CD4-positive, alpha-beta T cell treated with Interleukin-6 at 100 ng/mL for 8 hours (primary cell): ENCODE results near the gene RAB18.
"Not testable (repeated sequence)": the region's sequence is repeated elsewhere in the genome, so short reads cannot be mapped to it uniquely, and the experiment has no call there.

Experiments used
- DNase-seq: peaks from one replicate; pipeline ENCODE4 v3.0.0-alpha.2; 2020; ENCODE audit warnings: mixed read lengths, low spot score

The RAB18 gene

DNA sequence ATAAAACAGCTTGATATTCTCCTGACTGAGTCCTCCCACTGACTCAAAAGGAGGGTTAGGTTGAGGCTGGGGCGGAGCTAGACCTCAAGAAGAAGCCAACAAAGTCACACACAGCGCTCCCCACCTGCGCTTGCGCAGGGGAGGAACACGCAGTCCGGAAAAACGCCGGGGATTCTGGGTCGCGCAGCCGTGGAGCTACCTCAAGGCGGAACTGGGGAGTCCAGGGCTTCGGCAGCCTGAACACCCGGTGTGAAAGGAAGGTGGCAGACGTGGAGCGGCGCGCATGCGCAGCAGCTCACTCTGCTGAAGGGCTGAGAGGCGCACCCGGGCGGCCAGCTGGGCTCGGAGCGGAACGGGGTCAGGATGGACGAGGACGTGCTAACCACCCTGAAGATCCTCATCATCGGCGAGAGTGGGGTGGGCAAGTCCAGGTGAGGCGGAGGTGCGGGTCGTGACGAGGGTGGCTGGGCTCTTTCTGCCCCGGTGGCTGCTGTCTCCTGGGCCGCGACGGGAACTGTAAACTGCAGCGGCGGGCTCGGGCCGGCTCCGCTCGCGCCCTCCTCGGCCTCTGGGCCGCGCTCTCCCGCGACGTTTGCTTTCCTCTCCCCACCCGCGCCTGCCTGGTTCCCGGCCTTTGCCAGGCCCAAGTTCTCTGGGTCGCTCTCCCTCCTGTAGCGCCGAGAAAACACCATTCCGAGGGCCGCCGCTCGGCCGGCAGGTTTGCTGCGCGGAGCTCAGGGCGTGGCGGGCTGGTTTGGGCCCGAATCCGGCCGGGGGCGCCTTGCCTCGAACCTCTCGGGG lies at the start of gene RAB18:
Gene RAB18 (plus strand): TSS at position 298 of the 801 bp plus-strand sequence. CDS start 66 bp downstream, at position 364.
- DNase-seq, result peak; percentile 99

DNA sequence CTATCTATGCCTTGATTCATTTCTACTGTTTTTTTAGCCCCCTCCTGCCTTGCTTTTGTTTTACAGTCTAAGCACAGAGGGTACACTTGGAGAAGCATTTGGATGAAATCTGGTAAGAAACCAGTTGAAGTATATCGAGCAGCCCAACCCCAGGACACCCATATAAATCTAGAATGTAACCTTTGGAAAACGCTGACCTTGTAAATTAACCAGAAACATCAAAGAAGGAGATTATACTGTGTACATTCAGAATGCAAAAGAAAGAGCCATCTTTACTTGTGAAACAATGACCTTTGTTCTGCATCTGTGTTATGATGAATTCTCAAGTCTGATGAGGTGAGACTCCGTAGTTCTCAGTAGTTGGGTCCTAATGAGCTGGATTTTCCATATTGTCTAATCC lies 49.3 kb upstream of the RAB18 start:
- DNase-seq, result no peak

DNA sequence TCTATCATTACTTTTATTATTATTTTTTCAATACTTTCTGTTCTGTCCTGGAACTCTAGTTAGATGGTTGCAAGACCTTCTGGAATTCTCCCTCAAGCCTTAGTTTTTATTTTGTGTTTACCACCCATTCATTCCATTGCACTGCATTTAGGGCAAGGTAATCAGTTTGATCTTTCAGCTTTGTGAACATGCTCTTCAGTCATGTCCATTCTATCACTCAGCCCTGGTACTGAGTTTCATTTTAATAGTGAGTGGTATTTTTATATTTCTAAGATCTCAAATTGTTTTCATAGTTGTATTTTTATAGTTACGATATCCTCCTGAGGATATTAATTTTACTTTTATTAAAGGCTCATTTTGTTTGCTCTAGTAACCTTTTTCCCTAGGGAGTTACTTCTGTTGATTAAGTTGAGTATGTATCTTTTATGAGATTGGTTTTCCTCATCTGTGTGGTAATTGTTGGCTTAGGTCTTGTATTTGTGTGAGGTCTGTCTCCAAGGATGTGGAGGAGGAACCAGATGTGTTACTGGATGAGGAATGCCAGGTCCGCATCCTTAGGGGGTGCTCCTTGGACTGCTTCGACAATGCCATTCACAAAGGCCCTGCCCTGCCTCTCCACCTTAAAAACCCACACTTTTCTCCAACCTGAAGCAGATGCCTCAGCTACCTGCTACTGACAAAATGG lies 46.7 kb upstream of the RAB18 start:
- no peak for DNase-seq

DNA sequence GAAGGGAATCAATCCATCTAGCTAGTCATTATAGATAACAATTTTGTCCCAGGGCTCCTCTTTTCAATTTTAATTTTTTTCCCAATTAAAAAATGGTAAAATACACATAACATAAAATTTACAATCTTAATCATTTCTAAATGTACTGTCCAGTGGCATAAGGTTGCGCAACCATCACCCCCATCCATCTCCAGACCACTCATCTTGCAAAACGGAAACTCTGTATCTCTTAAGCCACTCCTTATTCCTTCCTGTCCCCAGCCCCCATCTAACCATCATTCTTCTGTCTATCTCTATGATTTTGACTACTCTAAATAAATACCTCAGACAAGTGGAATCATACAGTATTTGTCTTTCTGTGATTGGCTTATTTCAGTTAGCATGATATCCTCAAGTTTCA lies 46.1 kb upstream of the RAB18 start:
- DNase-seq, result no peak

DNA sequence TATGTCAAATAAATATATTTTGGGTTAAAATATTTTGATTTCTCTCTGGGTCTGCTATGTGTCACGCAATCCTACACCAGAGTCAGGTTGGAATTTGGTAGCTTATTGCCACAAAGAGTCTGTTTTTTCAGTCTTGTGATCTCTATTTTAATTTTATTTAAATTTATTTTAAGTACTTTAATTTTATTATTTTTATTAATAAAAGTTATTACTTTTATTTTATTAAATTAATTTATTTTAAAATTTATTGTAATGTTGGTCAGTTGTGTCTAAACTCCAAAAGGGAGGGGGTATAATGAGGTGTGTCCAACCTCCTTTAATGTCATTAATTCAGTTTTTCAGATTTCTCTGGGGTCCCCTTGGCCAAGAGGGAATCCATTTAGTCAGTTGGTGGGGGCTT lies 42.8 kb upstream of the RAB18 start:
- no peak for DNase-seq

DNA sequence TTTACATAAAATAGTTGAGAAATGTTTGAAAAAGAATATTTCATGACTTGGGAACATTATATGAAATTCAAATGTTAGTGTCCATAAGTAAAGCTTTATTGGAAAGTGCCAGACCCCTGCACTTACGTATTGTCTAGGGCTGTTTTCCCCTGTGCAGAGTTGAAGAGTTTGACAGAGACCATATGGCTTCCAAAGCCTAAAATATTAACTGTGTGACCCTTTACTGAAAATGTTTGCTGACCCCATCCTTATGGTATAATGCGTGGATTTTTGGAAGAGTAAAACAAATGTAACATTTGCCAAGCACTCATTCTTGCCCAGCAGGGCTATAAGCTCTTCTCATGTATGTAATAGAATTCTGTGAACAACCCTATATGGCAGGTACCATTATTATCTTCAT lies 40.1 kb upstream of the RAB18 start:
- no peak for DNase-seq

DNA sequence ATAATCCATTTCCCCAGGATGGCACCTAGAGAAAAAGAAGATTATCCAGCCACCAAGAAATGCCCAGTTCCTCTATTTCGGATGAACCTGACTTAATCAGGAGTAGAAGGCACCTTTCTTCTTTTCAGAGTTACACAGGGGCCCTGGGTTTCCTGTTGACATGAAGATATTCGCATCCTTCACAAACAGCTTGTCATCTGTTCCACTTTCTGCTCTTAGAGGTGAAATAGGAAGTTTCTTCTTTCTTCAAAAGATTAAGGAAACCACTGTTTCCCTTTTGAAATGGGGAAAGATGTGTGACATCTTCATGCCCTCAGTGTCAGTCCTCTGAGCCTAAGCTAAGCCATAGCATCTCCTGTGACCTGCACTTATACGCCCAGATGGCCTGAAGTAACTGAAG lies 39.1 kb upstream of the RAB18 start:
- DNase-seq, result peak; percentile 43

DNA sequence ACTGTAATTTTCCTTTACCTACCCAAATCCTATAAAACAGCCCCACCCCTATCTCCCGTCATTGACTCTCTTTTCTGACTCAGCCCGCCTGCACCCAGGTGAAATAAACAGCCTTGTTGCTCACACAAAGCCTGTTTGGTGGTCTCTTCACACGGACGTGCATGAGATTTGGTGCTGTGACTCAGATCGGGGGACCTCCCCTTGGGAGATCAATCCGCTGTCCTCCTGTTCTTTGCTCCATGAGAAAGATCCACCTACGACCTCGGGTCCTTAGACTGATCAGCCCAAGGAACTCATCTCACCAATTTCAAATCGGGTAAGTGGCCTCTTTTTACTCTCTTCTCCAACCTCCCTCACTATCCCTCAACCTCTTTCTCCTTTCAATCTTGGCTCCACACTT lies 38.5 kb upstream of the RAB18 start:
- DNase-seq, result not testable (repeated sequence)

DNA sequence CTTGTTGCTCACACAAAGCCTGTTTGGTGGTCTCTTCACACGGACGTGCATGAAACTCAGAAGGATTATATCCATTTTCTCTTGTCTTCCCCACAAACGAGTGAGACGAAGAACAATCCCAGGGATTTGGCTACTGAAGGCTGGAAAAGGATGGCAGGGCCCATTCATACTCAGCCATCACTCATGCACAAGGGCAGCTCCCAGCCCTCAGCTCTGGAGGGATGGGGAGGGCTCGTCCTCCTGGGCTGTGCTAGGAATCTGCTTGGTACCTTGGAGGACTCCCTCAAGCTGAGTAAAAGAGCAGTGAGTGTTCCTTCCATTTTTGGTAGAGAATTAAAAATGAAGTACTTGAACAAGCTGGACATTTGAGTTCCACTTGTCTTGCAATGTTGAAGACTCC lies 33.2 kb upstream of the RAB18 start:
- DNase-seq, result no peak

DNA sequence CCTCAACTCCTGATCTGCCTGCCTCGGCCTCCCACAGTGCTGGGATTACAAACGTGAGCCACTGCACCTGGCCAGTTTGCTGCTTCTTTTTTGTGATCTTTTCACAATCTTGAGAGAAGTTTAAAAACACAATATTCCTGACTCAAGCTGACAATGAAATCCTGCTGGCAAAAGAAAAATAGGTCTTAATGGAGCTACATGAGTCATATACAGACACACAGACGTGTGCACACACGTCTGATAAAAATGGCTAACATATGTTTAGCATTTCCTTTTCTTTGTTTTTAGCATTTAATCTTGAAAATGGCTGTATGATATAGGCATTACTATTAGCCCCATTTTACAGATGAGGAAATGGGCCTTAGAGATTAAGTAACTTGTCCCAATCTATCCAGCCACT lies 29.4 kb upstream of the RAB18 start:
- DNase-seq, result no peak

DNA sequence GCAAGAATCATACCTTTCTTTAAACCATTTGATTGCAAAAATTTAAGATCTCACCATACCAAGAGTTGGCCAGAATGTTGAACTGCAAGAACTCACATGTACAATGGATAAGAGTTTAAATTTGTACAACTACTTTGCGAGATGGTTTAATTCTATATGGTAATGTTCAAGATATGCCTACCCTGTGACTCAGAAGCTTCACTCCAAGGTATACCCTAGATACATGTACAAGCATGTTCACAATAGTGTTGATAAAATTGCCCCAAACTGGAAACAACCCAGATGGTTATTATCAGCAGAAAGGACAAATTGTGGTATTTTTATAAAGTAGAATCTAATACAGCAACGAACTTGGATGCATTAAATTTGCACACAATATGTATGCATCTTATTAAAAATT lies 25.1 kb upstream of the RAB18 start:
- DNase-seq, result no peak

DNA sequence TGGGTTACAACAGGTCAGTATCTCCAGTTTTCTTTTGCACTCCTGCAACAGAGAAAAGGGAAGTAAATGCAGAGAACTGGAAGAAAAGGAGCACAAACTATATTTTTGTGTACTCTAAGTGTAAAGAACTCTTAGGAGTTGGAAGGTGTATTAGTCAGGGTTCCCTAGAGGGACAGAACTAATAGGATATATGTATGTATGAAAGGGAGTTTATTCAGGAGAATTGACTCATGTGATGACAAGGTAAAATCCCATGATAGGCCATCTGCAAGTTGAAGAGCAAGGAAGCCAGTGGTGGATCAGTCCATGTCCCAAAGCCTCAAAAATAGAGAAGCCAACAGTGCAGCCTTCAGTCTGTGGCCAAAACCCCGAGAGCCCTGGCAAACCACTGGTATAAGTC lies 22.6 kb upstream of the RAB18 start:
- DNase-seq, result no peak

DNA sequence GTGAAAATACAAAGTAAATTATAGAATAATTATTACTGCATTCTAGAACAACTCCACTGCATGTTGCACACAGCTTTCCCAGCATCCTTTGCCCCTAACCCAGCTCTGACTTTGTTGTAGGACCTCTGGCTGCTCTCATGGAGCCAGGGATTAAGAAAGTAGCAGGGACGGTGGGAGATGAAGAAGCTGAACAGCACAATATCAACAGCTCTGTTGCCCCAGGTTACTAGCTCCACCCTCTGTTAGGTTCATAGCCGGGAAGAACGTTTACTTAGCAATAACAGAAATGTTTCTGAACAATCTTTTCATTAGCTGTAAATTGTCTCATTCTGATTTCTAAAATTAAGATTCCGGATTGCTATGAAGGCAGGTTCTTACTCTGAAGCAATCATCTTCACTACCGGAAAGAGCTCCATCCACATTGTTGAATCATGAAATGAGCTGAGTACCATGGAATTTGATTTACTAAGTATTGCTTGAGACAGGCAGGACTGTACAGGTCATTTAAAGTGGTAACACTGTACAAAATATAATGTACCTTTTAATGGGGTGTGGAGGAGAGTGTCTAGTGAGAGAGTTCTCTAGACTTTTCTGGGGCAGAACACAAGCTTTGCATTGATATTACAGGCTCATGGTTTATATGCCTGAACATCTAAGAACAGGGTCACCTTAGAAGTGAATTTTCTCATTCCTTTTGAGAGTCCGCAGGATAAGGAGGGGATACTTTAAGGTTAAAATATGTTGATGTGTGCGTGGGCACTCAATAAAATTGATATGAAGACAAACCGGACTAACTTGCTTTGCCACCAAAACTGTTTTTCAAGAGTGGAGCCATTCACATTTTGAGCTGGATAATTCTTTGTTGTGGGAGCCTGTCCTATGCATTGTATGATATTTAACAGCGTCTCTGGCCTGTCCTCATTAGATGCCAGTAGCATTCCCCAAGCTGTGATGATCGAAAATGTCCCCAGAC lies 20.8 kb upstream of the RAB18 start:
- no peak for DNase-seq

DNA sequence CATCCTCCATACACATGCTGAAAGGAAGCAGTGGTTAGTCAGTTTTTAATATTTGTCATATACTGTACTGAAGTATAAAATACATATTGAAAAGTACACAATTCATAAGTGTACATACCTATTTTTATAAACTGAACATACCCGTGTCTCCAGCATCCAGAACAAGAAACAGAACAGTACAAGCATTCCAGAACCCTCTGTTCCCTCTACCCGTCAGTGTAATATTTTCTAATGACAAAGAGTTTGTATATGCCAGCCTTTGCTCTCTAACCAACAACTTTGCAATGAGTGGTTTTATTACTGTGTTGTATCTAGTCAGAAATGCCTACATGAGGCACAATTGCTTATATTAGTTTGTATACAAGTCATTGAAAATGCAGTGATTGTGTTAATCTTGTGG lies 18.7 kb upstream of the RAB18 start:
- DNase-seq, result no peak

DNA sequence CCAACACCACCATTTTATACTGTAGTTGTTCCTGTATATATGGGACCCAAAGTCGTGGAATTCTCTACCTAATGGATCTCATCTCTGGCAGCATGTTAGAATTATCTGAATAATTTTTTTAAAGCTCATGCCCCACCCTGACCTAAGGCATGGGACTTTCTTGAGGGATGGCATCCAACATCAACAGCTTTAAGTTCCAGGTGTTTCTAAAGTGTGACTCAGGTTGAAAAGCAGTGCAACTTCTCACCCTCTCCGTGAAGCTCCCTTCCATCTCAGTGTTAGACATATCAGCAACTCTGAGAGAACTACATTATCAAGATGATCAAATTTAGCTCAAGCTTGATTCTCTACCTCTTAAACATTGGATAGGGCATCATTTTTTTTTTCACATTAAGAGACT lies 18.1 kb upstream of the RAB18 start:
- DNase-seq, result no peak

DNA sequence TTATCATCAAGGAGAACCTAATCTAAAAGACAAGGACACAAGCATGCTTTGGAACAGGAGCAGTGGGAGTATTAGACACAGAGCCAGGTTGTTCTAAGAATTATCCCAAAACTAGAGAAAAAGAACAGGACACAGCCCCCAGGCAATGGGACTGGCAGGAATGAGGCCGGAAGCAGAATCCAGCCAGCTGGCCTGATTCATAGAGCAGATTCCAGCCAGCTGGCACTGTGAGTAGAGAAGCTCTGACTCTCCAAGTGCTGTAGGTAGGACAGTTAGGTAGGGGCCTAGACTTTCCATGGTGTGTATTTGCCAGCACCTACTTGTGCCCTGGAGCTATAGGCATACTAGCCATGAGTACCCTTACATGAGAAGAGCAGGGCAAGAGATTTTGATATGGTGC lies 13.3 kb upstream of the RAB18 start:
- DNase-seq, result no peak

DNA sequence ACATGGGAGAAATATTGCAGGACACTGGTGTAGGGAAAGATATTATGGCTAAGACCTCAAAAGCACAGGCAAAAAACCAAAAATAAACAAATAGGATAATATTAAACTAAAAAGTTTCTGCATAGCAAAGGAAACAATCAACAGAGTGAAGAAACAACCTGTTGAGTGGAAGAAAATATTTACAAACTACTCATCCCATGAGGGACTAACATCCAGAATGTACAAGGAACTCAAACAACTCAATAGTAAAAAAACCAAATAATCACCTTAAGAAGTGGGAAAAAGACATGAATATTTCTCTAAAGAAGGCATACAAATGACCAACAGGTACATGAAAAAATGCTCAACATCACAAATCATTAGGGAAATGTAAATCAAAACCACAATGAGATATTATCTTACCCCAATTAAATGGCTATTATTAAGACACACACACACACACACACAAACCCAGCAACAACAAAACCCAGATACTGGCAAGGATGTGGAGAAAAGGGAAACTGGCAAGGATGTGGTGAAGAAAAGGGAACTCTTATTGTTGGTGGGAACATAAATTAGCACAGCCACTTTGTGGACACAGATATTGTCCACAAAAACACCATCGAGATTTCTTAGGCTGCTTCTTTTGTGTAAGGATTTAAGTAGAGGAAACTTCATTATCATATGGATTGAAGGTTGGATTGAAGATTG lies 9.8 kb upstream of the RAB18 start:
- DNase-seq, result no peak

DNA sequence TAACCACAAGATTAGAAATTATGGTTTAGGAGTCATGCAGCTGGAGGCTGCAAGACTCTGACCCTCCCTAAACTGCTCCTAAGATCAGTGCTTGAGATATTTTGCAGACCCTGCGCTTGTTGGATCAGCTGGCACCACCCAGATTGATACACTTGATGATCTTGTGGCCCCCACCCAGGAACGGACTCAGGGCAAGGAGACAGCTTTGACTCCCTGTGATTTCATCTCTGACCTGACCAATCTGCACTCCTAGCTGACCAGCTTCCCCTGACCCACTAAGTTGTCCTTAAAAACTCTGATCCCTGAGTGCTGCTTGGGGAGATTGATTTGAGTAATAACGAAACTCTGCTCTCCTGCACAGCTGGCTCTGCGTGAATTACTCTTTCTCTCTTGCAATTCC lies 8.0 kb upstream of the RAB18 start:
- DNase-seq, result no peak

DNA sequence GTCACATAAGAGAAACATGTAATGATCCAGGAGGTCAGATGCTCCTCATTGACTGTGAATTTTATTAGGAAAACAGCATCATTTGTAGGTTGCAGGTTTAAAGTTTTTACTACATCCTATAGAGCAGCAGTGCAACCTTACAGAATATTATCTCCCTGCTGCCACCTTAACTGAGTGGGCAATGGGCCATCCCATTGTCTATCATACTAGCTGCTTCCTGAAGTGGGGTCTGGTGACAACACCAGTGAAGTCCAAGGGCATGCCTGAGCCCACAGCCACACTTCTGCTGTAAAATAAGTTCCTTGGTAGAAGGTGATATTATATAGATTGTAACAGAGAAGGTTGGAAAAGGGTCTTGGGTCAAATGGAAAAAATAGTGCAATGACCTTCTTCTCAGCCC lies 4.0 kb upstream of the RAB18 start:
- DNase-seq, result no peak

DNA sequence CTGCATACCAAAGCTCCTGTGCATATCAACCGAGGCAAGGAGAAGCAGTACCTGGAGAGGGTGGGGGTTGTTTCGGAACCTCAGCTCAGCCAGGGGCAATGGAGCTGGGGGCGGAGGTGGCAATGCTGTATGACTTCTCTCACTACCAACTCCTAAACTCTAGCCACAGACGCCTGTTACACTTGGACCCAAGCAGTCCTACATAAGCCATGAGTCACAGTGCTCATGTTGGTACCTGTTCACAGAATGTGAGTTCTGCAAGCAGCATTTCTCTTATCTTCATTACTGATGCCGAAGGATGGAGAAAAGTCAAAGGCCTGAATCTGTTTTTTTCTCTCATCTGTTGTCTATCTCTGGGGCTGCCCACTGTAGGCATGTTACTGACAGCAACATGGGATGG lies 3.2 kb upstream of the RAB18 start:
- no peak for DNase-seq

DNA sequence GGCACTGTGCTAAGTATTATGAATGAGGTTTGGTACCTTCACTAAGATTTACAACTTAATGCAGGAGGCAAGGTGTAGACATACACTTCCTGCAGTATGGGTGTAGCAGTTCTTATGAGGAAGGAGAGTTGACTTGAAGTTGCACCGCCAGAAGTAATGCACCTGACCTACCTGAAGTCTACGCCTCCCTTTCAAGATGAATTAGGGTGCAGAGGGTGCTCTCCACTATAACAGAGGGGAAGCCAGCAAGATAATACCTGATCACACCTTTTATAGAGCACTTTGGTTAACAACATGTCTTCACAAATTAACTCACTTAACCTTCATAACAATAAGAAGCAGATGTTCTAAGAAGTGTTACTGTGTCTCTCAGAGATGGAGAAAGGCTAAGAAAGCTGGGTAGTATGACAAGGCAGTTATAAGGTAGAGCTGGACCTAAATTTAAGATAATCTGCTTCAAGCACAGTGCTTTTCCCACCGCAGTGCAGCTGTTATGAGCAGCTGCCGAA lies 552 bp upstream of the RAB18 start:
- DNase-seq, result no peak
